ENCODE results near the gene NXNL2. TPM values are rescaled to one million over a fixed set of nuclear protein-coding genes. Genes with fewer than 3 reads are reported as not detected.
A peak's percentile ranks its signal among the peaks of the same experiment; 100 is the strongest.

The NXNL2 gene
- total and polyA plus RNA-seq, 8 donors = 0.43 to 1.1 TPM; not detected in 6

GRCh38 chr9:88528080-88528790, 6.7 kb upstream of the NXNL2 start:
- intact Hi-C loops (cut with DNase I; ENCODE audit: low total_unique reads) = no loop called here
- H3K4me3 ChIP-seq = no peak overlapping the region
- no peaks in the 10 kb centered on the region for H3K36me3 ChIP-seq
- H3K4me1 ChIP-seq = peaks cover 0 to 25% (median 11%) of the 10 kb centered on the region in 4 donors
- peak in 1 of 2 donors; percentile 6 for DNase-seq
- WGBS, 5 donors = 82 to 92% (median 91%) methylated on average over 6 of the region's 6 CpGs
- peak overlapping the region in 1 of 5 donors; percentile 59 for H3K27ac ChIP-seq
- TF ChIP-seq POLR2A (IDR thresholded peaks at IDR 0.05) = no peak
- no peak for TF ChIP-seq CTCF (IDR thresholded peaks at IDR 0.05)
- no peak for TF ChIP-seq EP300 (IDR thresholded peaks at IDR 0.05)
- no peak for TF ChIP-seq POLR2AphosphoS5 (IDR thresholded peaks at IDR 0.05)
- H3K27me3 ChIP-seq = peaks cover 0 to 18% (median 0%) of the 10 kb centered on the region in 3 donors
- no peaks in the 10 kb centered on the region for H3K9me3 ChIP-seq

GRCh38 chr9:88529496-88529895, 5.5 kb upstream of the NXNL2 start:
- no peaks in the 10 kb centered on the region for H3K9me3 ChIP-seq
- intact Hi-C loops (cut with DNase I; ENCODE audit: low total_unique reads) = no loop called here
- peak overlapping the region in 2 of 5 donors; percentile 13 to 21 for H3K27ac ChIP-seq
- no peak overlapping the region for H3K4me3 ChIP-seq
- peaks cover 0 to 28% (median 0%) of the 10 kb centered on the region in 3 donors for H3K27me3 ChIP-seq
- no peaks in the 10 kb centered on the region for H3K36me3 ChIP-seq
- H3K4me1 ChIP-seq = peaks cover 0 to 33% (median 19%) of the 10 kb centered on the region in 4 donors
- TF ChIP-seq CTCF (IDR thresholded peaks at IDR 0.05) (no peak), EP300 (IDR thresholded peaks at IDR 0.05) (no peak)
- WGBS, 5 donors = 83 to 89% (median 88%) methylated on average over 6 of the region's 6 CpGs
- no peak for DNase-seq

- peaks cover 1 to 38% (median 25%) of the 10 kb centered on the region in 4 donors for H3K4me1 ChIP-seq
- DNase-seq = peak in 1 of 2 donors; percentile 41
- no peaks in the 10 kb centered on the region for H3K36me3 ChIP-seq
- peak overlapping the region in 2 of 5 donors; percentile 21 to 29 for H3K27ac ChIP-seq
- TF ChIP-seq POLR2AphosphoS5 (IDR thresholded peaks at IDR 0.05) (no peak), EP300 (IDR thresholded peaks at IDR 0.05) (no peak), POLR2A (IDR thresholded peaks at IDR 0.05) (no peak), CTCF (IDR thresholded peaks at IDR 0.05) (no peak)
- WGBS, 5 donors = 67 to 86% (median 75%) methylated on average over 1 of the region's 1 CpG
- H3K27me3 ChIP-seq = peaks cover 0 to 34% (median 0%) of the 10 kb centered on the region in 3 donors
- intact Hi-C loops (cut with DNase I; ENCODE audit: low total_unique reads) = no loop called here
- no peaks in the 10 kb centered on the region for H3K9me3 ChIP-seq
- no peak overlapping the region for H3K4me3 ChIP-seq
Measured at GRCh38 chr9:88530051-88530450, 4.9 kb upstream of the NXNL2 start.

GRCh38 chr9:88531920-88532698, 2.9 kb upstream of the NXNL2 start:
- WGBS, 5 donors = 25 to 43% (median 29%) methylated on average over 25 to 31 of the region's 31 CpGs
- peak in 1 of 2 donors; percentile 52 for DNase-seq
- H3K36me3 ChIP-seq = no peaks in the 10 kb centered on the region
- H3K4me3 ChIP-seq = no peak overlapping the region
- no peak overlapping the region for H3K27ac ChIP-seq
- intact Hi-C loops (cut with DNase I; ENCODE audit: low total_unique reads) = no loop called here
- H3K4me1 ChIP-seq = peaks cover 11 to 57% (median 40%) of the 10 kb centered on the region in 4 donors
- TF ChIP-seq POLR2AphosphoS5 (IDR thresholded peaks at IDR 0.05) (no peak), CTCF (IDR thresholded peaks at IDR 0.05) (no peak), POLR2A (IDR thresholded peaks at IDR 0.05) (no peak), EP300 (IDR thresholded peaks at IDR 0.05) (no peak)
- no peaks in the 10 kb centered on the region for H3K9me3 ChIP-seq
- H3K27me3 ChIP-seq = peaks cover 0 to 55% (median 16%) of the 10 kb centered on the region in 3 donors
